Endometrium (tissue), 2 donors: Measurements from ENCODE around the gene CELF4.

ENCODE experiments used
- FAIRE-seq: peaks from 2 replicates; lab custom pipeline; 2012; peaks lifted over from hg19 to GRCh38; lab: Jason Lieb, UNC
- donor health status: control.
- donor health status: control.

The CELF4 gene

DNA sequence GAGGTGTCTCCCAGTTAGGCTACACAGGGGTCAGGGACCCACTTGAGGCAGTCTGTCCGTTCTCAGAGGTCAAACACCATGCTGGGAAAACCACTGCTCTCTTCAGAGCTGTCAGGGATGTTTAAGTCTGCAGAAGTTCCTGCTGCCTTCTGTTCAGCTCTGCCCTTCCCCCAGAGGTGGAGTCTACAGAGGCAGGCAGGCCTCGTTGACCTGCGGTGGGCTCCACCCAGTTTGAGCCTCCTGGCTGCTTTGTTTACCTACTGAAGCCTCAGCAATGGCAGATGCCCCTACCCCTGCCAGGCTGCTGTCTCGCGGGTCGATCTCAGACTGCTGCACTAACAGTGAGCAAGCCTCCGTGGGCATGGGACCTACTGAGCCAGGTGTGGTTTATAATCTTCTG, 346.3 kb downstream of the CELF4 start:
- no peak for FAIRE-seq

DNA sequence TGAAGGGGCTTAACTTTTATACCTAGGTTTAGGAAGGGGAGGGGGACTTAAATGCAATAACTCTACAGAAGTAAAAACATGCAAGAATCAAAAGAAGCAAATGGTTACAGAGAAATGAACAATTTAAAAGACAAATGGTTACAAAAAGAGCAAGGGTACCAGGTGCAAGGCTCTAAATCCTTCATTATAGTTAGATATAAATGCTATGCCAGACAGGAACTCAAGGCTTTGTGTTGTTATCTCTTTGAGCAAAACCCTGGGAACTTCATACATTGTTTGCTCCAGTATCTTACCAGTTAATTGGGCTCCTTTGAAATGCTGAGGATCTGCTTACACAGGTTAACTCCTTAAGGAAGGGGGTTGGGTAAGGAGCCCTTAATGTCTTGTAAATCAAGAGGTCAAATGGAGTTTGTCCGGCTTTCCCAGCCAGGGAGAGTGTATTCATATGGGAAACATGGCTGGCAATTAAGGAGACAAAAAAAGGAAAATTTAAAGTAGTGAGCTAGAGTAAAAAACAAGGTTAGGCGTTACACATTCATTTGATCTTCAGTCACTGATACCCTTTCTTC, 347.5 kb downstream of the CELF4 start:
- FAIRE-seq = no peak

DNA sequence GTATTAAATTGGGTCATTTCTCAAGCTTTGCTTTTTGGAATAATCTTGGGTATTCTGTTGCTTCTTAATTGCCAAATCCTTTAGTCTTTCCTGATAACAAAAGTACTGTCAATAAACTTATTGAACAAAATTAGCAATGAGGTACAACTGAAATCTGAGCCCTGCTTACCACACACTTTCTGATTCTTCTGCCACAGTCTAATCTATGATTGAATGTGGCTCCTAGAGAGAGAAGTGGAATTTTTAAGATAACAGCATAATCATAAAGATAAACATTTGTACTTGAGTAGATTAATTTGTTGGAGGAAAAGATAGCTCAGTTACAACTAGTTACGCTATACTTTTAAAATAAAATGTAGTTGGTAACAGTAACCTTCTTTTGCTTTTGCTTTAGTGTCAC, 354.8 kb downstream of the CELF4 start:
- no peak for FAIRE-seq

DNA sequence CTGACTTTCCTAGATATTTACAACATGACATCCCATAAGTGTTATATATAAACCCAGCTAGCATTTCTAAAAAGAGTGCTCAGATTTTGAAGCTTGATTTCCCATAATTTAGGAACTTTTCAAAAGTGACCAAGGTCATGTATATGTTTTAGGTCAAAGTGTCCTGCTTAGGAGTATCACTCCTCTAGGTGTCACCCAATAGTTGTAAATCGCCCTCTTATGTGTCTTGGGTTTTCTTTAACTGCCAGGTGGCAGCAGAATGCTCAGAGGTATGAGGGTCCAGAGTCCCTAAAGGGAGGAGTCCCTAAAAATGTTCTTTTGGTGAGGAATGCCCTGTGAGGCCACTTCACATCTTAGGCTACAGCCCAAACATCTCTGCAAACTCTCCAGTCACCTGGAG, 358.3 kb downstream of the CELF4 start:
- FAIRE-seq = no peak

DNA sequence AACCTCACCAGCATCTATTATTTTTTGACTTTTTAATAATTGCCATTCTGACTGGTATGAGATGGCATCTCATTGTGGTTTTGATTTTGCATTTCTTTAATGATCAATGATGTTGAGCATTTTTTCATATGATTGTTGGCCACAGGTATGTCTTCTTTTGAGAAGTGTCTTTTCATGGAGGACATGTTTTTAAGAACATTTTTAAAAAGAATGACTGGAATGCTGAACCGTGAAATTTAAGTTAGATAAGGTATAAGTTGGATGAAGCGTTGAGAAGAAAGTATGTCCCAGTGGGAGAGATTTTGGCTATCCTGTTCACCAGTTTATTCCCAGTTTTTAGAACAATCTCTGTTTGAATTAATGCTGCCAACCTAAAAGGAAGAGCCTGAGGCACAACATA, 365.9 kb downstream of the CELF4 start:
- FAIRE-seq = no peak
